TTC549 (cell line): Measurements from ENCODE around the gene GPR84.

Experiments
- FAIRE-seq: peaks from 2 replicates; lab custom pipeline; 2012; peaks lifted over from hg19 to GRCh38; lab: Jason Lieb, UNC

GPR84 gene

DNA sequence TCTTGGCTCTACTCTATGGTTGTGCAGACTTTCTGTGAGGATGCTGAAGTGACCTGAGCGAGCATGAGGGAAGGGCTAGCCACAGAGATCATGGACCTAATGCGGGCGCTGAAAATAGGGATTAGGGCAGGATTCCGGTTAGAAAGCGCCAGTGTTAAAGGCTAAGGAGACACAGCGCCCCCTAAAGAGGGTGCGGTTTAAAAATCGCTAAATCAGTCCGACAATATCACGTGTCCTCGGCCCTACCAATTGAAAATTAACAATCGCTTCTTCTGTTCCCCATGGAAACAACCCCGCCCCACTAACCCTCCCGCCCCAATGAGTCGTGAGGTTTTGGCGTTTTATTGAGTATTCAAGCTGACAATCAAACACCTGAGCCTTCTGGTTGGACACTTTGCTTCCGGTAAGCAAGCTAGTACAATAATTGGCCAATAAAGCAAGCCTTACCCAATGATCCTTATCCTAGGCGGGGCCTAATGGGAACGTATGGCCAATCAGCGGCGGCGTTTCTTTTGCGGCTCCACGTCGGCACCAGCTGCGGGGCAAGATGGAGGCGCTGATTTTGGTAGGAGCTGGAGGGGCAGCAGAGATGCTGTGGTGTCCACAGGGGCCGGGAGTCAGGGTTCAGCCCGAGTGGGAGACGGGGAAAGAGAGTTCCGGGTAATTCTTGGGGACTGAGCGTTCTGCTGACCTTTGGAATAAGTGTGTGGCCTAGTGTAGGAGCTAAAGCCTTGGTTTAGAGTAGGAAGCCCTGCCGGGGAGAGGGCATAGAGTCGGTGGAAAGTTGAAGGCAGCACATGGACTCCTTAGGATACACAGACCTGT, 39.5 kb downstream of the GPR84 start, which contains the start of gene COPZ1:
TSS of gene COPZ1 (plus strand) at position 515 of the 825 bp plus-strand sequence. CDS start at position 548, 33 bp downstream.
- FAIRE-seq, result peak; percentile 95

DNA sequence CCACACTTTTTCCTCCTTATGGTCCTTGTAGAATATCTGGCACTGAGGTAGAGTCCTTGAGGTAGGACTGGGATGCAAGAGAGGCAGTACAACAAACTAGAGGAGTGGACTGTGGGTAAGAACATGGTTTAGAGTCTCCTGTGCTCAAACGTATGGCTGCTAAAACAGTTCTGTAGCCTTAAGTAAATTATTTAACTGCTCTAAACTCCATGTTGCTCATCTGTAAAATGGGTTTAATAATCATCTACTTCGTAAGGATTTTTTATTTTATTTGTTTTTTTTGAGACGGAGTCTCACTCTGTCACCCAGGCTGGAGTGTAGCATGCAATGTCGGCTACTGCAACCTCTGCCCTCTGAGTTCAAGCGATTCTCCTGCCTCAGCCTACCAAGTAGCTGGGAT, 42.9 kb downstream of the GPR84 start:
- FAIRE-seq, result no peak
